Liver (tissue), 9 donors: ENCODE data around the gene SLC7A11. TPM values are rescaled to one million over a fixed set of nuclear protein-coding genes. Genes with fewer than 3 reads are reported as not detected.
"Not testable (repeated sequence)": the region's sequence is repeated elsewhere in the genome, so short reads cannot be mapped to it uniquely, and the experiment has no call there.

Experiments
- DNase-seq: peaks from one replicate; pipeline ENCODE4 v3.0.0-alpha.2; 2017; ENCODE audit warnings: low spot score
- H3K27ac ChIP-seq, 2 donors: one replicate each; pipeline ENCODE4 v1.7.0; 2013; ENCODE audit warnings: inconsistent platforms in 2 of 2, low read length in 2 of 2, control low read depth in 1 of 2, low read depth in 1 of 2, mild to moderate bottlenecking in 1 of 2
- H3K27me3 ChIP-seq, 4 donors: one replicate each; pipeline versions ENCODE4 v1.6.1 to v1.7.0; 2013; ENCODE audit warnings: low read length in 3 of 4, inconsistent platforms in 1 of 4, mild to moderate bottlenecking in 1 of 4, moderate library complexity in 1 of 4; ENCODE audit not compliant: control insufficient read depth in 4 of 4, insufficient read depth in 4 of 4
- H3K36me3 ChIP-seq, 4 donors: one replicate each; pipeline versions ENCODE4 v1.6.1 to v1.7.0; 2013; ENCODE audit warnings: low read length in 3 of 4, mild to moderate bottlenecking in 3 of 4, low read depth in 1 of 4, moderate library complexity in 1 of 4; ENCODE audit not compliant: control insufficient read depth in 4 of 4, insufficient read depth in 3 of 4
- H3K4me1 ChIP-seq, 4 donors: one replicate each; pipeline versions ENCODE4 v1.6.1 to v1.7.0; 2013; ENCODE audit warnings: low read length in 3 of 4, mild to moderate bottlenecking in 3 of 4, moderate library complexity in 1 of 4; ENCODE audit not compliant: control insufficient read depth in 4 of 4, insufficient read depth in 4 of 4
- H3K4me3 ChIP-seq, 3 donors: one replicate each; pipeline versions ENCODE4 v1.6.1 to v1.7.0; 2013; ENCODE audit warnings: low read length in 3 of 3, control low read depth in 1 of 3, low read depth in 1 of 3, mild to moderate bottlenecking in 1 of 3
- H3K9ac ChIP-seq, 2 donors: one replicate each; pipeline ENCODE4 v1.7.0; 2013; ENCODE audit warnings: low read length in 2 of 2, mild to moderate bottlenecking in 2 of 2, moderate library complexity in 2 of 2, control low read depth in 1 of 2, low read depth in 1 of 2
- H3K9me3 ChIP-seq, 4 donors: one replicate each; pipeline versions ENCODE4 v1.6.1 to v1.7.0; 2013; ENCODE audit warnings: low read length in 3 of 4; ENCODE audit not compliant: control insufficient read depth in 4 of 4
- CTCF ChIP-seq: fragments of 150-350 bp; IDR thresholded peaks from 2 replicates; pipeline ENCODE4 v1.5.1; 2017; ENCODE audit warnings: improper control_type of control experiment, low read depth, low read length; ENCODE audit not compliant: missing input control
- EGR1 ChIP-seq, 2 donors: IDR thresholded peaks; 2 replicates each; pipeline ENCODE4 v1.6.1; 2016 to 2018; ENCODE audit warnings: antibody characterized with exemption in 2 of 2, low read depth in 2 of 2
- FOXA1 ChIP-seq: IDR thresholded peaks from 2 replicates; pipeline ENCODE4 v1.6.1; 2016; ENCODE audit warnings: antibody characterized with exemption
- GABPA ChIP-seq, 2 donors: IDR thresholded peaks in 1 of 2; conservative IDR thresholded peaks in 1 of 2; 2 replicates each; pipeline ENCODE4 v1.6.1; 2016; ENCODE audit warnings: antibody characterized with exemption in 2 of 2, mild to moderate bottlenecking in 1 of 2, moderate library complexity in 1 of 2
- HNF4A ChIP-seq, 2 donors: conservative IDR thresholded peaks; 2 replicates each; pipeline ENCODE4 v1.6.1; 2016; ENCODE audit warnings: antibody characterized with exemption in 2 of 2, mild to moderate bottlenecking in 2 of 2
- HNF4G ChIP-seq: IDR thresholded peaks from 2 replicates; pipeline ENCODE4 v1.6.1; 2016; ENCODE audit warnings: antibody characterized with exemption
- JUND ChIP-seq, 2 donors: IDR thresholded peaks; 2 replicates each; pipeline ENCODE4 v1.6.1; 2016; ENCODE audit warnings: antibody characterized with exemption in 2 of 2
- MAX ChIP-seq: IDR thresholded peaks from 2 replicates; pipeline ENCODE4 v1.6.1; 2016; ENCODE audit warnings: antibody characterized with exemption
- NR2F2 ChIP-seq: IDR thresholded peaks from 2 replicates; pipeline ENCODE4 v1.6.1; 2016; ENCODE audit warnings: antibody characterized with exemption
- RAD21 ChIP-seq, 2 donors: IDR thresholded peaks; 2 replicates each; pipeline ENCODE4 v1.6.1; 2016; ENCODE audit warnings: antibody characterized with exemption in 2 of 2, mild to moderate bottlenecking in 2 of 2
- SP1 ChIP-seq: IDR thresholded peaks from 2 replicates; pipeline ENCODE4 v1.6.1; 2018; ENCODE audit warnings: antibody characterized with exemption, mild to moderate bottlenecking
- TAF1 ChIP-seq: conservative IDR thresholded peaks from 2 replicates; pipeline ENCODE4 v1.6.1; 2016; ENCODE audit warnings: antibody characterized with exemption, mild to moderate bottlenecking
- ZBTB33 ChIP-seq: IDR thresholded peaks from 2 replicates; pipeline ENCODE4 v1.6.1; 2016; ENCODE audit warnings: antibody characterized with exemption
- WGBS: extraction: QIAGEN DNeasy Blood & Tissue Kit; methylation state at CpG from one replicate; pipeline ENCODE4 v1.1.7; 2013; 5-methylcytosine and 5-hydroxymethylcytosine counted together
- polyA plus RNA-seq, 2 donors: library from polyadenylated mRNA; stranded (reverse) in 1 of 2; unstranded in 1 of 2; fragments of 200-250 nt in 1 of 2; fragments of >200 nt in 1 of 2; fragmentation: Nextera tagmentation in 1 of 2; extraction: Ambion mirVana in 1 of 2; gene quantifications; one replicate each; pipeline versions ENCODE4 v1.2.1 to v1.2.3, GENCODE V29; 2013 to 2015
- total RNA-seq, 2 donors: library from RNA; depleted of rRNA; stranded (reverse); fragments of >200 nt; gene quantifications; one replicate each; pipeline ENCODE4 v1.2.3, GENCODE V29; 2014
- TF ChIP-seq, protein P1 (sequence below): IDR thresholded peaks from 2 replicates; pipeline ENCODE4 v1.6.1; 2016; ENCODE audit warnings: antibody characterized with exemption, mild to moderate bottlenecking
- TF ChIP-seq, protein P2 (sequence below): IDR thresholded peaks from 2 replicates; pipeline ENCODE4 v1.6.1; 2016; ENCODE audit warnings: antibody characterized with exemption
- donor health status: healthy.
- donor health status: healthy.
- donor health status: healthy.
- donor health status: healthy.
- donor health status: healthy.

SLC7A11 gene
- total and polyA plus RNA-seq, 4 donors: 0.02 to 1.9 (median 0.29) TPM

- Histone ChIP-seq H3K9ac (no peak overlapping the region), H3K4me1 (peaks cover 0 to 6% (median 0%) of the 10 kb centered on the region in 4 donors), H3K27ac (no peak overlapping the region), H3K27me3 (no peaks in the 10 kb centered on the region), H3K9me3 (no peaks in the 10 kb centered on the region), H3K4me3 (no peak overlapping the region), H3K36me3 (no peaks in the 10 kb centered on the region)
- DNase-seq: no peak
- TF ChIP-seq SP1 (no peak), JUND (IDR thresholded peaks at IDR 0.05) (no peak), HNF4G (no peak), RAD21 (IDR thresholded peaks at IDR 0.05) (no peak), EGR1 (IDR thresholded peaks at IDR 0.05; ENCODE audit: low read depth in 2 of 2) (no peak), HNF4A (conservative IDR thresholded peaks at IDR 0.05) (no peak), FOXA1 (no peak), NR2F2 (no peak), MAX (no peak), TAF1 (no peak)
- TF ChIP-seq, protein P1, sequence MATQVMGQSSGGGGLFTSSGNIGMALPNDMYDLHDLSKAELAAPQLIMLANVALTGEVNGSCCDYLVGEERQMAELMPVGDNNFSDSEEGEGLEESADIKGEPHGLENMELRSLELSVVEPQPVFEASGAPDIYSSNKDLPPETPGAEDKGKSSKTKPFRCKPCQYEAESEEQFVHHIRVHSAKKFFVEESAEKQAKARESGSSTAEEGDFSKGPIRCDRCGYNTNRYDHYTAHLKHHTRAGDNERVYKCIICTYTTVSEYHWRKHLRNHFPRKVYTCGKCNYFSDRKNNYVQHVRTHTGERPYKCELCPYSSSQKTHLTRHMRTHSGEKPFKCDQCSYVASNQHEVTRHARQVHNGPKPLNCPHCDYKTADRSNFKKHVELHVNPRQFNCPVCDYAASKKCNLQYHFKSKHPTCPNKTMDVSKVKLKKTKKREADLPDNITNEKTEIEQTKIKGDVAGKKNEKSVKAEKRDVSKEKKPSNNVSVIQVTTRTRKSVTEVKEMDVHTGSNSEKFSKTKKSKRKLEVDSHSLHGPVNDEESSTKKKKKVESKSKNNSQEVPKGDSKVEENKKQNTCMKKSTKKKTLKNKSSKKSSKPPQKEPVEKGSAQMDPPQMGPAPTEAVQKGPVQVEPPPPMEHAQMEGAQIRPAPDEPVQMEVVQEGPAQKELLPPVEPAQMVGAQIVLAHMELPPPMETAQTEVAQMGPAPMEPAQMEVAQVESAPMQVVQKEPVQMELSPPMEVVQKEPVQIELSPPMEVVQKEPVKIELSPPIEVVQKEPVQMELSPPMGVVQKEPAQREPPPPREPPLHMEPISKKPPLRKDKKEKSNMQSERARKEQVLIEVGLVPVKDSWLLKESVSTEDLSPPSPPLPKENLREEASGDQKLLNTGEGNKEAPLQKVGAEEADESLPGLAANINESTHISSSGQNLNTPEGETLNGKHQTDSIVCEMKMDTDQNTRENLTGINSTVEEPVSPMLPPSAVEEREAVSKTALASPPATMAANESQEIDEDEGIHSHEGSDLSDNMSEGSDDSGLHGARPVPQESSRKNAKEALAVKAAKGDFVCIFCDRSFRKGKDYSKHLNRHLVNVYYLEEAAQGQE: no peak
- TF ChIP-seq, protein P2, sequence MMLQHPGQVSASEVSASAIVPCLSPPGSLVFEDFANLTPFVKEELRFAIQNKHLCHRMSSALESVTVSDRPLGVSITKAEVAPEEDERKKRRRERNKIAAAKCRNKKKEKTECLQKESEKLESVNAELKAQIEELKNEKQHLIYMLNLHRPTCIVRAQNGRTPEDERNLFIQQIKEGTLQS: no peak
- WGBS: 88% methylated on average over 4 of the region's 4 CpGs
Measured at GRCh38 chr4:138238521-138239292, 3.4 kb downstream of the SLC7A11 start.

DNA sequence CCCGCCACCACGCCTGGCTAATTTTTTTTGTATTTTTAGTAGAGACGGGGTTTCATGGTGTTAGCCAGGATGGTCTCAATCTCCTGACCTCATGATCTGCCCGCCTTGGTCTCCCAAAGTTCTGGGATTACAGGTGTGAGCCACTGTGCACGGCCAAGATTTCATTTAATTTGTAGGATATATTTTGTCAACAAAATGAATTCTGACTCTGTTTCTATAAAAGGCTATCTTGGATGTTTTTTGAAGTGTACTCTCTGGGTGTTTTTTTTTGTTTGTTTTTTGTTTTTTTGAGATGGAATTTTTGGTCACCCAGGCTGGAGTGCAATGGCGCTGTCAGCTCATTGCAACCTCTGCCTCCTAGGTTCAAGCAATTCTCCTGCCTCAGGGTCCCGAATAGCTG is 5.0 kb downstream of the SLC7A11 start:
- H3K9ac ChIP-seq, H3K27ac ChIP-seq, DNase-seq, H3K36me3 ChIP-seq, H3K27me3 ChIP-seq, H3K4me1 ChIP-seq, H3K9me3 ChIP-seq, H3K4me3 ChIP-seq: not testable (repeated sequence)
- WGBS: 93% methylated on average over 7 of the region's 7 CpGs

- WGBS: 81% methylated on average over 2 of the region's 2 CpGs
- Histone ChIP-seq H3K36me3 (no peaks in the 10 kb centered on the region), H3K4me3 (no peak overlapping the region), H3K27ac (no peak overlapping the region), H3K4me1 (no peaks in the 10 kb centered on the region), H3K9ac (no peak overlapping the region), H3K27me3 (no peaks in the 10 kb centered on the region), H3K9me3 (no peaks in the 10 kb centered on the region)
- no peak for DNase-seq
- TF ChIP-seq, protein P2: no peak
- TF ChIP-seq CTCF (no peak), HNF4A (conservative IDR thresholded peaks at IDR 0.05) (no peak), SP1 (no peak), ZBTB33 (no peak), GABPA (IDR thresholded peaks at IDR 0.05 in 1 of 2, conservative IDR thresholded peaks at IDR 0.05 in 1 of 2) (no peak), FOXA1 (no peak)
- TF ChIP-seq, protein P1: no peak
Measured at GRCh38 chr4:138236037-138236436, 6.1 kb downstream of the SLC7A11 start.
